Activated T-cell treated with anti-CD3 and anti-CD28 coated beads for 4 hours (primary cell): ENCODE results near the gene INPP5A.
"Not testable (repeated sequence)": the region's sequence is repeated elsewhere in the genome, so short reads cannot be mapped to it uniquely, and the experiment has no call there.

ENCODE experiments used
- DNase-seq: peaks from one replicate; pipeline ENCODE4 v3.0.0-alpha.2; 2020

The INPP5A gene

DNA sequence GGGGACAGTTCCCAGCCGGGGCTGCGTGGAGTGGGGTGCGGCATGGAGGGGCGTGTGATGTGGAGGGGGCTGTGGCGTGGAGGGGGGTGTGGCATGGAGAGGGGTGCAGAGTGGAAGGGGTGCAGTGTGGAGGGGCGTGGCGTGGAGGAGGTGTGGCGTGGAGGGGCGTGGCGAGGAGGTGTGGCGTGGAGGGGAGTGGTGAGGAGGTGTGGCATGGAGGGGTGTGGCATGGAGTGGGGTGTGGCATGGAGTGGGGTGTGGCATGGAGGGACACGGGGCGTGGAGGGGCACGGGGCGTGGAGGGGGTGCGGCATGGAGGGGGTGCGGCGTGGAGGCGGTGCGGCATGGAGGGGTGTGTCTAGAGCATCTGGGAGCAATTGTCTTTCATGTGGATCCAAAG is 214.8 kb downstream of the INPP5A start:
- DNase-seq, result no peak

DNA sequence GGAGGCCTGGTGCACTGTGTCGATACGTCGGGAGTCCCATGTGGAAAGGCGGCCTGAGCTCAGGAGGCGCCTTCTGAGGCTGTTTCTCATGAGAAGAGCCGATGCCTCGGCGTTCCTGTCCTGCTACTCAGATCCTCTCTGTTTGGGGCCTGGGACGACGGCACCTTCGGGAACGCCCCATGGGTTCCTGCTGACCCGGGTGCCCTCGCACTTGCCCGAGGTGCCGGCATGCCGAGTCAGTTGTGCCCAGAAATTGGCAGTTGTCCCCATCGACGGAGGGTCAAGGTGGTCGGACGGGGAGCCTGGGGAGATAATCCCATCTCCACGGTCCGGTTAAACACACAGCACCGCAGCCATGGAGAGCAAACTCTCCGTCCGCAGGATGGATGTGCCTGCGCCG is 215.4 kb downstream of the INPP5A start:
- no peak for DNase-seq

- no peak for DNase-seq
These were observed 216.0 kb downstream of the INPP5A start for GRCh38 chr10:132753596-132753995.

- no peak for DNase-seq
These were observed 216.5 kb downstream of the INPP5A start for GRCh38 chr10:132754071-132754470.

DNA sequence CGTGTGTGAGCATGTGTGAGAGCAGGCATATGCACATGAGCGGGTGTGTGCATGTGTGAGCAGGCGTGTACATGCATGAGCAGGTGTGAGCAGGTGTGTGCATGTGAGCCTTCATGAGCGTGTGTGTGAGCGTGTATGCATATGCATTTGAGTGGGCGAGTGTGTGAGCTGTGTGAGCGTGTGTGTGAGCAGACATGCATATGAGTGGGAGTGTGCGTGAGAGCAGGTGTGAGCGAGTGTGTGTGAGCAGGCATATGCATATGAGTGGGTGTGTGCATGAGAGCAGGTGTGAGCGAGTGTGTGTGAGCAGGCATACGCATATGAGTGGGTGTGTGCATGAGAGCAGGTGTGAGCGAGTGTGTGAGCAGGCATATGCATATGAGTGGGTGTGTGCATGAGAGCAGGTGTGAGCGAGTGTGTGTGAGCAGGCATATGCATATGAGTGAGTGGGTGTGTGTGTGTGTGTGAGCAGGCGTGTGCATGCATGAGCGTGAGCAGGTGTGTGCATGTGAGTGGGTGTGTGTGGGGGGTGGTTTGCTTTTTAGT is 217.7 kb downstream of the INPP5A start:
- no peak for DNase-seq

DNA sequence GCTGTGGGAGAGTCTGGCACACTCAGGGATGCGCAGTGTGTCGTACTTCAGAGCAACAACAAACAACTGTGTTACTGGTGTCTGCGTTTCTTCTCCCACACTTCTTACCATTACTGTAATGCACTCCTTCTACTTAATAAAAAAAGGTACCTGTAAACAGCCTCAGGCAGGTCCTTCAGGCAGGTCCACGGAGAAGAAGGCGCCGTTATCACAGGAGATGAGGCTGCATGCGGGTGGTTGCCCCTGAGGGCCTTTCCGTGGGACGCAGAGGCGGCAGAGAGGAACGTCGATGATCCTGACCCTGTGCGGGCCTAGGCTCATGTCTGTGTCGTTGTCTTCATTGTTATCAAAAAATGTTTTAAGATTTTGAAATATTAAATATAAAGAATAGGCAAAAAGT is 219.0 kb downstream of the INPP5A start:
- DNase-seq, result no peak

- DNase-seq, result no peak
These were observed 219.6 kb downstream of the INPP5A start for GRCh38 chr10:132757171-132757570.

DNA sequence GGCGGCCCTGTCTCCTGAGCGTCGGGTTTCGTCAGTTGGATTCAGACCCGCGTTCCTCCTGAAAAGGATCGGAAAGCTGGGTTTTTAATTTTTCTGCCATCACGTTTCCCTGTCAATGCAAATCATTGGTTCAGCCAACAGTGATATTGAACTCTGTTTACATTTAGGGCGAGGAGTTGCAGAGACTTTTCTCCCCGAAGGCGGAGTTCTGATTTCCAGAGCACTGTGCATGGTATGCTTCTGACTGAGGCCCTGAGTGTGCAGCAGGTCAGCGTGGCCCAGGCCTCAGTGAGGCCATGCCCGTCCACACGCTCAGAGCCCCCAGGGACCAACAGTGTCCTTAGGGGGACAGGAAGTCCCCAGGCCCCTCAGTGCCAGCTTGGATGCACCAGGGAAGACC is 221.3 kb downstream of the INPP5A start:
- no peak for DNase-seq

- DNase-seq, result no peak
These were observed 223.9 kb downstream of the INPP5A start for GRCh38 chr10:132761395-132762060.

DNA sequence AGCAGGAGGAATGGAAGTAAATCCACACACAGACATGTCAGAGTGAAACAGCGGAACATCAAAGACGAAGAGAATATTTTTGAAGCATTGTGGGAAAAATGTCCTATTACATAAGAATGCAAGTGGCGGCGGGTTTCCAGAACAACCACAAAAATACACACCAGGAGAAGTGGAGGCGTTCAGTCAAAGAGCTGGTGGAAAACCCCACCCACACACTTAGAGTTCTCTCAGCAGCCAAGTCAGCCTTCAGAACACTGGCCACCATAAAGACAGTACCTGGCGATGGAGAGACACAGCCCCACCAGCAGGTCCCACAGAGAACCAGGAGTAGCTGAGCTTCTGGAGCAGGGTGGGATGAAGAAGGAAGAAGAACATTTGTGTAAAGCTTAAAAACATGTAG is 224.7 kb downstream of the INPP5A start:
- DNase-seq, result no peak

- no peak for DNase-seq
These were observed 226.0 kb downstream of the INPP5A start for GRCh38 chr10:132763545-132763944.

DNA sequence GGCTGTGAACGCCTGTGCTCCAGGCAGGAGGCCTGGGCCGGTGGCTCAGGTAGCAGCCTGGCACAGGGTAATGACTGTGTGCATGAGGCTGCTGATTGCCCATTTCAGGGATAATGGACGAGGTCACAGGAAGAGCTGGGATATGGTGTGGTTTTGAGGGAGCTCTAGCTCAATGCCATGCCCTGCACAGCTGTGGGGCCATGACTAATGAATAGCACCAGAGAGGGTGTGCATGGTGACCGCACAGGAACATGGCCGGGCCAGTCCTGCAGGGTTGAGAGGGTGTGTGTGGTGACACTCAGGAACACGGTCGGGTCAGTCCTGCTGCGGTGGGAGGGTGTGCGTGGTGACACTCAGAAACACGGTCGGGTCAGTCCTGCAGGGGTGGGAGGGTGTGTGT is 226.5 kb downstream of the INPP5A start:
- no peak for DNase-seq

- DNase-seq, result no peak
These were observed 227.8 kb downstream of the INPP5A start for GRCh38 chr10:132765435-132765834.

- DNase-seq, result no peak
These were observed 228.7 kb downstream of the INPP5A start for GRCh38 chr10:132766291-132766690.

GRCh38 chr10:132768346-132769248 is 231.0 kb downstream of the INPP5A start:
- DNase-seq, result no peak

GRCh38 chr10:132770061-132771021 is 232.8 kb downstream of the INPP5A start:
- no peak for DNase-seq

DNA sequence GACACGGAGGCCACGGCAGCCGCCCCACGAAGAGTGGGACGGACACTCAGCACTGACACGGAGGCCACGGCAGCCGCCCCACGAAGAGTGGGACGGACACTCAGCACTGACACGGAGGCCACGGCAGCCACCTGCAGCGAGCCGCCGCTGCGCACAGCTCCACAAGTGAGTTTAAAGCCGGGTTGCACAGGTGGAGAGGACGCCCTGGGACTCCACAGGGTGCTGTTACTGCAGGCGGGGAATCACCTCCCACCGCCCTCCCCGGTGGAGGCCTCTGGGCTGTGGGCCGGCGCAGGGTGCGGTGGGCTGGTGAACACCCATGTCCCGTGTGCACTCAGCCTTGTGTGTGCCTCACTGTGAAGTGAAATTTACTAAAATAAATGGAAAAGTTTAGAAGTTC is 235.2 kb downstream of the INPP5A start:
- DNase-seq, result not testable (repeated sequence)

DNA sequence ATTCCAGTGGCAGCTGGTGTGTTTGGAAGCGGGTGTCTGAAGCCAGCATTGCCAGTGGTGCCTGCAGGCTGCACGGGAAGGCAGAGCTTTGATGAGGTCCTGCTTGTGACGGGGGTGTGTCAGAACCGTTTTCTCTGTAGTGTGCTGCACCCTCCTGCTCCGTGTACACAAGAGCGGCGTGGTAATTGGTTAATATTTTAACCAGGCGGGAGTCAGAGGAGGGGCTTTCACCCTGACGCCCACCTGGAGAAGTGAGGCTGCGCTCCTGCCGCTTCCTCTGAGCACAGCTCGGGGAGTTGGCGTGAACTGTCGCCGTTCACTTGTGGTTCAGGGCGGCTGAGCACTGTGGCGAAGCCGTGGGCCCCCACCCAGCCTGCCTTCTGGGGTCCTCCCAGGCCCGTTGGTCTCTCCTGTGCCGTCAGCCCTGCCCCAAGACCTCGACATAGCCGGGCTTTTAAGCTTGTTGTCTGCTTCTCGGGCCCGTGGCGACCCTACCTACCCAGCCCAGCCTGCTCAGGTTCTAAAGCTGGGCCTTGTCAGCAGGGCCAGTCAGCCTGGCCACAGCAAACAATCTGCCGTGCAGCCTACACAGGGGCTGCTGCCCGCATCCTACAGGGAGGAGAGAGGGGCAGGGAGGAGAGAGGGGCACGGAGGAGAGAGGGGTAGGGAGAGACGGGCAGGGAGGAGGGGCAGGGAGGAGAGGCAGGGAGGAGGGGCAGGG is 236.8 kb downstream of the INPP5A start:
- DNase-seq, result no peak

GRCh38 chr10:132774902-132775863 is 237.6 kb downstream of the INPP5A start:
- DNase-seq, result no peak

DNA sequence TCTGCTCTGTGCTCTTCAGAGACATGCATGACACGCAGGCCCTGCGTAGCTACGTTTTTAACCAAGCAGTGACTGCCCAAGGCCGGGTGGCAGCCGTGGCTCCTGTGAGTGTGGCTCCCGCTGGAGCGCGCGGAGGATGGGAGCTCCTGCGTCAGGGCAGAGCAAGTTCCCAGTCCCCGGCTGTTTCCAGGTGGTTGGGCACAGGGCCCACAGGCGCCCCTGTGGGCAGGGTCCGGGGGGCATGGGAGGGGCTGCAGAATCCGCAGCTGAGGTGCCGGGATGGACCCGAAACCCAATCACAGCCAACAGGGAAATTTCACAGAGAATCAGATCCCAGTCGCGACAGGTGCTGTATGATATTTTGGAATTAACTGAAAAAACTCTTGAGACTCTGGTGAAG is 238.6 kb downstream of the INPP5A start:
- DNase-seq, result no peak

DNA sequence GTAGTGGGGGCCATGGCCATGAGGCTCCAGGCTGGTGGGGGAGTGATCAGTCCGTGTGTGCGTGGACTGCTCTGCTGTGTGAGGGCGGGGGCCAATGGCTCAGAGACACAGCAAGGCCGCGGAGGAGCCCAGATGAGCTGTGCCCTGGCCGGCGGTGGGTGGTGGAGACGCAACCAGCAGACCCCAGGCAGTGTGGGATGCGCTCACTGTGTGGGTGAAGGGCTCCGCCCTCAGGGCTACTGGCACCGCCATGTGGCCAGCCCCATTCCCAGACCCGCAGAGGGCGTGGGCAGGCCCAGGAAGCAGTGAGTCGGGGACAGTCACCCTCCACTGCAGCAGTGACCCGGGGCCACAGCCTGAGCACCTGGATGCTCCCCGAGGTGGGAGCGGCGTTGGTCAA is 239.2 kb downstream of the INPP5A start:
- no peak for DNase-seq
